SK-N-SH (cell line): Measurements from ENCODE around the gene DRD4. TPM values are rescaled to one million over a fixed set of nuclear protein-coding genes. Genes with fewer than 3 reads are reported as not detected.

ENCODE experiments used
- CTCF ChIA-PET: fragments of 300-600, 350-600 bp; formaldehyde crosslinking; extraction: SDS; loops from one replicate; lab custom pipeline; 2021; lab: Yijun Ruan, JAX
- POLR2A ChIA-PET: fragments of 350-600 bp; sonication (Branson Sonifier 250); formaldehyde crosslinking; extraction: SDS; loops from one replicate; lab custom pipeline; 2020; ENCODE audit warnings: antibody characterized with exemption, inconsistent platforms; lab: Yijun Ruan, JAX
- DNase-seq: peaks from one replicate; pipeline ENCODE4 v3.0.0; 2012
- H2AFZ ChIP-seq: fragments of 200-600 bp; sonication (generic); 2 replicates; pipeline ENCODE4 v1.8.1; 2016; ENCODE audit warnings: antibody characterized with exemption, mild to moderate bottlenecking, low read depth
- H3F3A ChIP-seq: fragments of 200-600 bp; sonication (generic); replicated peaks from 2 replicates; pipeline ENCODE3; 2016; ENCODE audit warnings: antibody characterized with exemption, mild to moderate bottlenecking; ENCODE audit not compliant: insufficient read depth
- H3K27ac ChIP-seq, 2 experiments: fragments of 200-500 bp in 1 of 2; fragments of 200-600 bp in 1 of 2; sonication (Bioruptor generic) in 1 of 2; sonication (generic), shearing (Covaris generic) in 1 of 2; 2 replicates each; pipeline versions ENCODE4 v1.5.1 to v1.6.1; 2014 to 2016; ENCODE audit warnings: low read depth in 2 of 2, inconsistent platforms in 1 of 2, low read length in 1 of 2, mild to moderate bottlenecking in 1 of 2, mixed read lengths in 1 of 2
- H3K27me3 ChIP-seq: fragments of 200-600 bp; sonication (generic), shearing (Covaris generic); 2 replicates; pipeline ENCODE4 v1.6.1; 2016; ENCODE audit warnings: mixed run types; ENCODE audit not compliant: insufficient read depth
- H3K36me3 ChIP-seq, 2 experiments: fragments of 200-500 bp in 1 of 2; fragments of 200-600 bp in 1 of 2; sonication (Bioruptor generic) in 1 of 2; sonication (generic) in 1 of 2; replicated peaks in 1 of 2; 2 replicates each; pipeline versions ENCODE3 to v1.5.1; 2014 to 2016; ENCODE audit warnings: low read length in 1 of 2, mild to moderate bottlenecking in 1 of 2; ENCODE audit not compliant: insufficient read depth in 2 of 2, control insufficient read depth in 1 of 2
- H3K4me1 ChIP-seq, 2 experiments: fragments of 200-500 bp in 1 of 2; fragments of 200-600 bp in 1 of 2; sonication (Bioruptor generic) in 1 of 2; sonication (generic), shearing (Covaris generic) in 1 of 2; 2 replicates each; pipeline versions ENCODE4 v1.5.1 to v1.6.1; 2014 to 2016; ENCODE audit warnings: low read depth in 1 of 2, low read length in 1 of 2, mixed run types in 1 of 2; ENCODE audit not compliant: insufficient read depth in 2 of 2, control insufficient read depth in 1 of 2
- H3K4me2 ChIP-seq: fragments of 200-600 bp; sonication (generic), shearing (Covaris generic); 2 replicates; pipeline ENCODE4 v1.6.1; 2017; ENCODE audit warnings: mixed run types
- H3K4me3 ChIP-seq, 2 experiments: fragments of 200-500 bp in 1 of 2; fragments of 200-600 bp in 1 of 2; sonication (Bioruptor generic) in 1 of 2; sonication (generic), shearing (Covaris generic) in 1 of 2; 2 replicates each; pipeline versions ENCODE4 v1.5.1 to v1.8.1; 2014 to 2016; ENCODE audit warnings: low read depth in 2 of 2, inconsistent platforms in 1 of 2, low read length in 1 of 2, mild to moderate bottlenecking in 1 of 2, mixed read lengths in 1 of 2, moderate library complexity in 1 of 2
- H3K79me2 ChIP-seq: fragments of 200-600 bp; sonication (generic); 2 replicates; pipeline ENCODE4 v1.8.1; 2017; ENCODE audit warnings: mild to moderate bottlenecking; ENCODE audit not compliant: insufficient read depth
- H3K9ac ChIP-seq: fragments of 200-600 bp; sonication (generic); 2 replicates; pipeline ENCODE4 v1.6.1; 2017; ENCODE audit warnings: mixed run types
- H3K9me2 ChIP-seq: fragments of 200-600 bp; sonication (generic); 2 replicates; pipeline ENCODE4 v1.6.1; 2017; ENCODE audit warnings: mixed run types
- H3K9me3 ChIP-seq: fragments of 200-600 bp; sonication (generic); 2 replicates; pipeline ENCODE4 v1.6.1; 2017; ENCODE audit warnings: mixed run types, mild to moderate bottlenecking, moderate library complexity
- H4K20me1 ChIP-seq: fragments of 200-600 bp; sonication (generic); 2 replicates; pipeline ENCODE4 v1.6.1; 2017; ENCODE audit warnings: mild to moderate bottlenecking, mixed run types; ENCODE audit not compliant: insufficient read depth
- CHD2 ChIP-seq: fragments of 150-350 bp; IDR thresholded peaks from 2 replicates; pipeline ENCODE4 v1.6.1; 2018; ENCODE audit warnings: low read length; ENCODE audit not compliant: partially characterized antibody
- ELF1 ChIP-seq: IDR thresholded peaks from 2 replicates; pipeline ENCODE4 v1.4.0; 2012
- FOSL2 ChIP-seq: IDR thresholded peaks from 2 replicates; pipeline ENCODE4 v1.4.0; 2012; ENCODE audit warnings: low read depth, mild to moderate bottlenecking, moderate library complexity, borderline replicate concordance
- FOXJ3 ChIP-seq: sonication (generic); formaldehyde crosslinking; IDR thresholded peaks from 2 replicates; pipeline ENCODE4 v1.5.1; 2020; ENCODE audit warnings: mild to moderate bottlenecking, missing genetic modification reagents
- GABPA ChIP-seq: IDR thresholded peaks from 2 replicates; pipeline ENCODE4 v1.4.0; 2012; ENCODE audit warnings: low read depth, mild to moderate bottlenecking
- JUND ChIP-seq: IDR thresholded peaks from 2 replicates; pipeline ENCODE4 v1.4.0; 2012
- MXI1 ChIP-seq: IDR thresholded peaks from 2 replicates; pipeline ENCODE4 v1.6.1; 2012; ENCODE audit warnings: mild to moderate bottlenecking, low read depth, low read length, improper control_type of control experiment
- NFIC ChIP-seq: IDR thresholded peaks from 2 replicates; pipeline ENCODE4 v1.4.0; 2012; ENCODE audit warnings: borderline replicate concordance
- NRF1 ChIP-seq: IDR thresholded peaks from 2 replicates; pipeline ENCODE4 v1.6.1; 2012; ENCODE audit warnings: low read depth, mild to moderate bottlenecking, low read length
- PBX3 ChIP-seq: IDR thresholded peaks from 2 replicates; pipeline ENCODE4; 2012
- REST ChIP-seq: IDR thresholded peaks from 2 replicates; pipeline ENCODE4 v1.6.1; 2012; ENCODE audit warnings: mild to moderate bottlenecking, low read depth, low read length, moderate library complexity
- SIN3A ChIP-seq: IDR thresholded peaks from 2 replicates; pipeline ENCODE4 v1.6.1; 2012; ENCODE audit warnings: low read depth, mild to moderate bottlenecking, low read length, moderate library complexity, borderline replicate concordance
- SMC3 ChIP-seq: IDR thresholded peaks from 2 replicates; pipeline ENCODE4 v1.6.1; 2012; ENCODE audit warnings: low read depth, low read length, improper control_type of control experiment
- TAF1 ChIP-seq: IDR thresholded peaks from 2 replicates; pipeline ENCODE4 v1.6.1; 2012; ENCODE audit warnings: low read depth, mild to moderate bottlenecking, low read length, moderate library complexity, borderline replicate concordance
- TCF12 ChIP-seq: IDR thresholded peaks from 2 replicates; pipeline ENCODE4 v1.4.0; 2012
- USF1 ChIP-seq: IDR thresholded peaks from 2 replicates; pipeline ENCODE4 v1.4.0; 2012; ENCODE audit warnings: low read depth, borderline replicate concordance
- YY1 ChIP-seq: IDR thresholded peaks from 2 replicates; pipeline ENCODE4 v1.4.0; 2012; ENCODE audit warnings: low read depth, mild to moderate bottlenecking
- ZBTB33 ChIP-seq: IDR thresholded peaks from 2 replicates; pipeline ENCODE4 v1.4.0; 2012; ENCODE audit warnings: low read depth, borderline replicate concordance
- WGBS: methylation state at CpG from one replicate; pipeline ENCODE4 v1.1.6; 2017; ENCODE audit warnings: low lambda C conversion rate; 5-methylcytosine and 5-hydroxymethylcytosine counted together
- polyA plus RNA-seq, 3 experiments: library from polyadenylated mRNA; depleted of rRNA; stranded (reverse); fragments of >200 nt; gene quantifications; 2 replicates each; pipeline ENCODE4 v1.2.3, GENCODE V29; 2012
- TF ChIP-seq, protein P1 (sequence below): fragments of 150-350 bp; IDR thresholded peaks from 2 replicates; pipeline ENCODE4 v1.6.1; 2016; ENCODE audit warnings: mild to moderate bottlenecking, low read depth, low read length

DRD4 gene
- polyA plus RNA-seq, 1 of the 3 experiments (the other 2 are of a cell fraction), result not detected

GRCh38 chr11:624705-625635 lies 12.1 kb upstream of the DRD4 start, which contains the start of gene CDHR5:
TSS of gene CDHR5 (minus strand) at chr11:624955. CDS start at chr11:624902, 53 bp downstream.
- peaks cover 0 to 4% of the 10 kb centered on the region in 2 experiments for H3K36me3 ChIP-seq
- H3K9ac ChIP-seq, result no peak within 1 kb of the TSS
- no peaks in the 10 kb centered on the region for H3K9me2 ChIP-seq
- H3K79me2 ChIP-seq, result no peaks in the 10 kb centered on the region
- no peak within 1 kb of the TSS for H2AFZ ChIP-seq
- ChIA-PET CTCF (interaction anchor here (1.0 kb wide), 1 partner anchor 37 kb away, joined by 3 read pairs; no protein-coding TSS in a partner anchor), POLR2A (no interaction called here)
- no peak within 1 kb of the TSS for H3K27ac ChIP-seq
- H3K4me2 ChIP-seq, result no peak within 1 kb of the TSS
- H4K20me1 ChIP-seq, result no peaks in the 10 kb centered on the region
- peaks cover 15% of the 10 kb centered on the region for H3F3A ChIP-seq
- TF ChIP-seq USF1, result no peak
- TF ChIP-seq REST, result no peak
- TF ChIP-seq GABPA, result no peak
- no peak for TF ChIP-seq ELF1
- no peak for TF ChIP-seq ZBTB33
- TF ChIP-seq SMC3, result no peak
- TF ChIP-seq TAF1, result no peak
- no peak for TF ChIP-seq NRF1
- no peak for TF ChIP-seq FOXJ3 (CRISPR knock-in tag)
- TF ChIP-seq PBX3, result no peak
- no peak for TF ChIP-seq NFIC
- TF ChIP-seq YY1, result no peak
- TF ChIP-seq FOSL2, result no peak
- TF ChIP-seq SIN3A, result no peak
- no peak for TF ChIP-seq TCF12
- TF ChIP-seq JUND, result no peak
- no peak for TF ChIP-seq CHD2
- TF ChIP-seq, protein P1, sequence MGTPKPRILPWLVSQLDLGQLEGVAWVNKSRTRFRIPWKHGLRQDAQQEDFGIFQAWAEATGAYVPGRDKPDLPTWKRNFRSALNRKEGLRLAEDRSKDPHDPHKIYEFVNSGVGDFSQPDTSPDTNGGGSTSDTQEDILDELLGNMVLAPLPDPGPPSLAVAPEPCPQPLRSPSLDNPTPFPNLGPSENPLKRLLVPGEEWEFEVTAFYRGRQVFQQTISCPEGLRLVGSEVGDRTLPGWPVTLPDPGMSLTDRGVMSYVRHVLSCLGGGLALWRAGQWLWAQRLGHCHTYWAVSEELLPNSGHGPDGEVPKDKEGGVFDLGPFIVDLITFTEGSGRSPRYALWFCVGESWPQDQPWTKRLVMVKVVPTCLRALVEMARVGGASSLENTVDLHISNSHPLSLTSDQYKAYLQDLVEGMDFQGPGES, result no peak
- no peak for TF ChIP-seq MXI1
- no peak for DNase-seq
- 90% methylated on average over 23 of the region's 33 CpGs for WGBS
- no peaks in the 10 kb centered on the region for H3K9me3 ChIP-seq
- no peaks in the 10 kb centered on the region for H3K27me3 ChIP-seq
- H3K4me1 ChIP-seq, result no peaks in the 10 kb centered on the region
- no peak within 1 kb of the TSS for H3K4me3 ChIP-seq
